IMR-90 (cell line): Measurements from ENCODE around the gene PLCL1. TPM values are rescaled to one million over a fixed set of nuclear protein-coding genes. Genes with fewer than 3 reads are reported as not detected.
A peak's percentile ranks its signal among the peaks of the same experiment; 100 is the strongest.

Experiments used
- ATAC-seq: fragments of 200-7000 bp; cut with Tn5 transposase; 2 replicates; pipeline ENCODE4 v1.9.1; 2020; ENCODE audit warnings: low read depth, mild to moderate bottlenecking, moderate library complexity
- BruUV-seq: library from RNA; stranded (reverse); fragments of 400-500 nt; replicated peaks from 2 replicates; lab custom pipeline; 2021; lab: Mats Ljungman, UMichigan
- CTCF ChIA-PET: fragments of 300-600 bp; formaldehyde crosslinking; extraction: SDS; loops from one replicate; lab custom pipeline; 2021; ENCODE audit warnings: antibody characterized with exemption; lab: Yijun Ruan, JAX
- POLR2A ChIA-PET: fragments of 300-600 bp; sonication (Branson Sonifier 250); formaldehyde crosslinking; loops from one replicate; lab custom pipeline; 2022; ENCODE audit warnings: antibody characterized with exemption; ENCODE audit not compliant: unreplicated experiment; lab: Charles Lee
- DNase-seq: peaks from one replicate; pipeline ENCODE4 v3.0.0; 2013
- H2AFZ ChIP-seq: replicated peaks from 2 replicates; pipeline ENCODE3; 2013; ENCODE audit warnings: low read length, mild to moderate bottlenecking; ENCODE audit not compliant: poor library complexity
- H2AK5ac ChIP-seq: 2 replicates; pipeline ENCODE4 v1.6.1; 2013; ENCODE audit warnings: low read depth, low read length, inconsistent platforms
- H2AK9ac ChIP-seq: replicated peaks from 2 replicates; pipeline ENCODE3; 2013; ENCODE audit warnings: mild to moderate bottlenecking, low read depth, low read length, moderate library complexity; ENCODE audit not compliant: poor library complexity
- H2BK120ac ChIP-seq: 2 replicates; pipeline ENCODE4 v1.6.1; 2013; ENCODE audit warnings: low read depth, low read length, inconsistent platforms
- H2BK15ac ChIP-seq: 3 replicates; pipeline ENCODE4 v1.6.1; 2013; ENCODE audit warnings: low read depth, low read length, inconsistent platforms
- H2BK20ac ChIP-seq: 2 replicates; pipeline ENCODE4 v1.6.1; 2013; ENCODE audit warnings: low read depth, mild to moderate bottlenecking, inconsistent platforms, low read length, moderate library complexity
- H2BK5ac ChIP-seq: 2 replicates; pipeline ENCODE4 v1.6.1; 2013; ENCODE audit warnings: mild to moderate bottlenecking, low read depth, low read length, inconsistent platforms; ENCODE audit not compliant: poor library complexity, severe bottlenecking
- H3K14ac ChIP-seq: replicated peaks from 2 replicates; pipeline ENCODE4 v1.6.1; 2013; ENCODE audit warnings: low read depth, low read length, inconsistent platforms
- H3K18ac ChIP-seq: 2 replicates; pipeline ENCODE4 v1.6.1; 2013; ENCODE audit warnings: low read depth, low read length, control low read depth
- H3K23ac ChIP-seq: 2 replicates; pipeline ENCODE4 v1.6.1; 2013; ENCODE audit warnings: low read depth, low read length, inconsistent platforms
- H3K27ac ChIP-seq: 2 replicates; pipeline ENCODE4 v1.5.1; 2013; ENCODE audit warnings: mild to moderate bottlenecking, control low read depth, low read length; ENCODE audit not compliant: insufficient read depth
- H3K27me3 ChIP-seq: 2 replicates; pipeline ENCODE4 v1.6.1; 2013; ENCODE audit warnings: low read length; ENCODE audit not compliant: control insufficient read depth, insufficient read depth
- H3K36me3 ChIP-seq: 2 replicates; pipeline ENCODE4 v1.6.1; 2013; ENCODE audit warnings: low read length, mixed read lengths; ENCODE audit not compliant: control insufficient read depth, insufficient read depth
- H3K4ac ChIP-seq: 2 replicates; pipeline ENCODE4 v1.6.1; 2013; ENCODE audit warnings: low read depth, low read length, inconsistent platforms
- H3K4me1 ChIP-seq: 2 replicates; pipeline ENCODE4 v1.6.1; 2013; ENCODE audit warnings: low read length, mixed read lengths; ENCODE audit not compliant: control insufficient read depth, insufficient read depth
- H3K4me2 ChIP-seq: 2 replicates; pipeline ENCODE4 v1.6.1; 2013; ENCODE audit warnings: low read depth, mild to moderate bottlenecking, control low read depth, low read length, moderate library complexity
- H3K4me3 ChIP-seq: 2 replicates; pipeline ENCODE4 v1.5.1; 2013; ENCODE audit warnings: low read depth, mild to moderate bottlenecking, control low read depth, low read length, moderate library complexity; ENCODE audit not compliant: insufficient read depth
- H3K56ac ChIP-seq: 2 replicates; pipeline ENCODE4 v1.6.1; 2013; ENCODE audit warnings: low read length, inconsistent platforms; ENCODE audit not compliant: insufficient read depth; ENCODE audit errors: extremely low read depth
- H3K79me1 ChIP-seq, 2 experiments: 2 replicates each; pipeline ENCODE4 v1.6.1; 2013; ENCODE audit warnings: low read length in 2 of 2, inconsistent platforms in 1 of 2, low read depth in 1 of 2
- H3K9ac ChIP-seq: 2 replicates; pipeline ENCODE4 v1.6.1; 2013; ENCODE audit warnings: low read depth, low read length, control low read depth
- H3K9me1 ChIP-seq: 2 replicates; pipeline ENCODE4 v1.6.1; 2013; ENCODE audit warnings: low read length, inconsistent platforms; ENCODE audit not compliant: insufficient read depth
- H3K9me3 ChIP-seq: 2 replicates; pipeline ENCODE4 v1.6.1; 2013; ENCODE audit warnings: low read length; ENCODE audit not compliant: control insufficient read depth, insufficient read depth
- H4K20me1 ChIP-seq: 2 replicates; pipeline ENCODE4 v1.6.1; 2013; ENCODE audit warnings: low read length, inconsistent platforms; ENCODE audit not compliant: insufficient read depth
- H4K5ac ChIP-seq: 2 replicates; pipeline ENCODE4 v1.6.1; 2013; ENCODE audit warnings: mild to moderate bottlenecking, low read depth, low read length, control low read depth
- H4K8ac ChIP-seq, 2 experiments: 2 replicates each; pipeline ENCODE4 v1.6.1; 2013; ENCODE audit warnings: low read depth in 2 of 2, low read length in 2 of 2, control low read depth in 1 of 2, inconsistent platforms in 1 of 2
- H4K91ac ChIP-seq: 2 replicates; pipeline ENCODE4 v1.6.1; 2013; ENCODE audit warnings: low read depth, low read length, inconsistent platforms; ENCODE audit not compliant: insufficient read depth
- CEBPB ChIP-seq: IDR thresholded peaks from 2 replicates; pipeline ENCODE4 v1.6.1; 2012; ENCODE audit warnings: low read depth, low read length, improper control_type of control experiment
- CHD1 ChIP-seq: IDR thresholded peaks from 2 replicates; pipeline ENCODE4 v1.6.1; 2012; ENCODE audit warnings: low read depth, low read length, improper control_type of control experiment
- FOS ChIP-seq: fragments of 150-350 bp; IDR thresholded peaks from 2 replicates; pipeline ENCODE4 v1.6.1; 2016; ENCODE audit warnings: low read depth, low read length
- MAZ ChIP-seq: IDR thresholded peaks from 2 replicates; pipeline ENCODE4 v1.6.1; 2012; ENCODE audit warnings: low read depth, mild to moderate bottlenecking, low read length, improper control_type of control experiment, moderate library complexity, borderline replicate concordance
- RAD21 ChIP-seq: IDR thresholded peaks from 2 replicates; pipeline ENCODE4 v1.6.1; 2012; ENCODE audit warnings: low read length, improper control_type of control experiment
- RCOR1 ChIP-seq: IDR thresholded peaks from 2 replicates; pipeline ENCODE4 v1.6.1; 2012; ENCODE audit warnings: mild to moderate bottlenecking, low read length, improper control_type of control experiment; ENCODE audit not compliant: insufficient replicate concordance
- WGBS, 2 experiments: methylation state at CpG; one replicate each; pipeline versions ENCODE4 v1.1.5 to v1.1.7; 2013; ENCODE audit warnings: missing lambda C conversion rate in 2 of 2; ENCODE audit not compliant: insufficient read length in 1 of 2; ENCODE audit errors: extremely low coverage in 2 of 2; 5-methylcytosine and 5-hydroxymethylcytosine counted together
- dilution Hi-C: fragments of 300-500 bp; cut with HindIII; formaldehyde crosslinking; loops from one replicate; pipeline ENCODE4 v1.14.3; 2018; ENCODE audit warnings: low sequenced_read_pairs; ENCODE audit not compliant: unreplicated experiment
- in situ Hi-C: fragments of 300-500 bp; cut with MboI; formaldehyde crosslinking; loops from 3 replicates; pipeline ENCODE4 v1.14.3; 2019; ENCODE audit warnings: low sequenced_read_pairs, inconsistent platforms, mixed read lengths
- intact Hi-C: fragments of 100-400 bp; cut with micrococcal nuclease; formaldehyde crosslinking; loops from 2 replicates; pipeline ENCODE4 v1.10.0; 2022
- polyA plus RNA-seq, 3 experiments: library from polyadenylated mRNA; depleted of rRNA; stranded (reverse); fragments of >200 nt; gene quantifications; 2 replicates each; pipeline ENCODE4 v1.2.3, GENCODE V29; 2012; ENCODE audit warnings: low replicate concordance in 1 of 3
- total RNA-seq: library from RNA; depleted of rRNA; stranded (reverse); fragments of >200 nt; gene quantifications from 2 replicates; pipeline ENCODE4 v1.2.3, GENCODE V29; 2012
- TF ChIP-seq, protein P1 (sequence below): fragments of 150-350 bp; IDR thresholded peaks from 2 replicates; pipeline ENCODE4 v1.6.1; 2017; ENCODE audit warnings: mild to moderate bottlenecking, antibody characterized with exemption, low read length, low read depth

Gene PLCL1
- total and polyA plus RNA-seq, 2 of the 4 experiments (the other 2 are of a cell fraction): 0.14 to 0.18 TPM

DNA sequence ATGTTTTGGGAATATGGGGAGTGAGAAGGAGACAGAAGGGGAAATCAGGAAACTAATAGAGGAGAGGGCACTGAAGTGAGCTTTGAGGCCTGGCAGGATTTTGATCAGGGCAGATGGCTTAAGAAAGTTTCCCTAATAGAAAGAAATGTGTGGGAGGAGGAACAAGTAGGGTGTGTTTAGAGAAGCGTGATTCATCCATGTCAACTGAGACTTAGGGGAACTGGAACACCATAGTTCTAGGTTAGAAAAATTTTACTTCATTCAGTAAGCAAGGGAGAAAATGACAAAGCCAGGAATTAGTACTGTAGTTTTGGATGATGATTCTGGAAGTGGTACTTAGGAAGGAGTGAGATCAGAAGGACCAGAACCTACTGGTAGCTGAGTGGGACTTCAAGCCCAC is 296.0 kb downstream of the PLCL1 start:
- Histone ChIP-seq H4K8ac (no peak overlapping the region), H3K9me3 (no peaks in the 10 kb centered on the region), H3K18ac (no peak overlapping the region), H2AK5ac (no peak overlapping the region), H3K4ac (no peak overlapping the region), H4K5ac (no peak overlapping the region), H3K9me1 (no peaks in the 10 kb centered on the region), H2BK15ac (no peak overlapping the region), H2BK5ac (no peak overlapping the region), H2AFZ (no peak overlapping the region), H3K79me1 (no peaks in the 10 kb centered on the region), H4K91ac (no peak overlapping the region), H4K20me1 (no peaks in the 10 kb centered on the region), H3K4me1 (no peaks in the 10 kb centered on the region), H3K56ac (no peak overlapping the region), H2BK20ac (no peak overlapping the region), H3K9ac (no peak overlapping the region), H3K36me3 (no peaks in the 10 kb centered on the region), H3K14ac (no peak overlapping the region), H2AK9ac (no peak overlapping the region), H3K4me3 (no peak overlapping the region), H3K23ac (no peak overlapping the region), H3K27ac (no peak overlapping the region), H3K4me2 (no peak overlapping the region), H3K27me3 (no peaks in the 10 kb centered on the region), H2BK120ac (no peak overlapping the region)
- dilution Hi-C loops (no loop called here), intact Hi-C loops (no loop called here), in situ Hi-C loops (no loop called here)
- TF ChIP-seq RCOR1: no peak
- TF ChIP-seq MAZ: no peak
- no peak for TF ChIP-seq CEBPB
- TF ChIP-seq FOS: no peak
- no peak for TF ChIP-seq CHD1
- TF ChIP-seq, protein P1, sequence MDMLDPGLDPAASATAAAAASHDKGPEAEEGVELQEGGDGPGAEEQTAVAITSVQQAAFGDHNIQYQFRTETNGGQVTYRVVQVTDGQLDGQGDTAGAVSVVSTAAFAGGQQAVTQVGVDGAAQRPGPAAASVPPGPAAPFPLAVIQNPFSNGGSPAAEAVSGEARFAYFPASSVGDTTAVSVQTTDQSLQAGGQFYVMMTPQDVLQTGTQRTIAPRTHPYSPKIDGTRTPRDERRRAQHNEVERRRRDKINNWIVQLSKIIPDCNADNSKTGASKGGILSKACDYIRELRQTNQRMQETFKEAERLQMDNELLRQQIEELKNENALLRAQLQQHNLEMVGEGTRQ: no peak
- TF ChIP-seq RAD21: no peak
- ATAC-seq: no peak
- no CpG with 5 or more reads among the region's 1 CpG for WGBS, 2 experiments
- peak; percentile 6 for DNase-seq
- POLR2A ChIA-PET: no interaction called here
- CTCF ChIA-PET: no interaction called here
- no TSS peak for BruUV-seq
